IMR-90 (cell line): ENCODE measurements around the gene GGPS1. TPM values are rescaled to one million over a fixed set of nuclear protein-coding genes. Genes with fewer than 3 reads are reported as not detected.

Source experiments
- ATAC-seq: fragments of 200-7000 bp; cut with Tn5 transposase; 2 replicates; pipeline ENCODE4 v1.9.1; 2020; ENCODE audit warnings: low read depth, mild to moderate bottlenecking, moderate library complexity
- BruUV-seq: library from RNA; stranded (reverse); fragments of 400-500 nt; replicated peaks from 2 replicates; lab custom pipeline; 2021; lab: Mats Ljungman, UMichigan
- CTCF ChIA-PET: fragments of 300-600 bp; formaldehyde crosslinking; extraction: SDS; loops from one replicate; lab custom pipeline; 2021; ENCODE audit warnings: antibody characterized with exemption; lab: Yijun Ruan, JAX
- POLR2A ChIA-PET: fragments of 300-600 bp; sonication (Branson Sonifier 250); formaldehyde crosslinking; loops from one replicate; lab custom pipeline; 2022; ENCODE audit warnings: antibody characterized with exemption; ENCODE audit not compliant: unreplicated experiment; lab: Charles Lee
- DNase-seq: peaks from one replicate; pipeline ENCODE4 v3.0.0; 2013
- H2AFZ ChIP-seq: replicated peaks from 2 replicates; pipeline ENCODE3; 2013; ENCODE audit warnings: low read length, mild to moderate bottlenecking; ENCODE audit not compliant: poor library complexity
- H2AK5ac ChIP-seq: 2 replicates; pipeline ENCODE4 v1.6.1; 2013; ENCODE audit warnings: low read depth, low read length, inconsistent platforms
- H2AK9ac ChIP-seq: replicated peaks from 2 replicates; pipeline ENCODE3; 2013; ENCODE audit warnings: mild to moderate bottlenecking, low read depth, low read length, moderate library complexity; ENCODE audit not compliant: poor library complexity
- H2BK120ac ChIP-seq: 2 replicates; pipeline ENCODE4 v1.6.1; 2013; ENCODE audit warnings: low read depth, low read length, inconsistent platforms
- H2BK15ac ChIP-seq: 3 replicates; pipeline ENCODE4 v1.6.1; 2013; ENCODE audit warnings: low read depth, low read length, inconsistent platforms
- H2BK20ac ChIP-seq: 2 replicates; pipeline ENCODE4 v1.6.1; 2013; ENCODE audit warnings: low read depth, mild to moderate bottlenecking, inconsistent platforms, low read length, moderate library complexity
- H2BK5ac ChIP-seq: 2 replicates; pipeline ENCODE4 v1.6.1; 2013; ENCODE audit warnings: mild to moderate bottlenecking, low read depth, low read length, inconsistent platforms; ENCODE audit not compliant: poor library complexity, severe bottlenecking
- H3K14ac ChIP-seq: replicated peaks from 2 replicates; pipeline ENCODE4 v1.6.1; 2013; ENCODE audit warnings: low read depth, low read length, inconsistent platforms
- H3K18ac ChIP-seq: 2 replicates; pipeline ENCODE4 v1.6.1; 2013; ENCODE audit warnings: low read depth, low read length, control low read depth
- H3K23ac ChIP-seq: 2 replicates; pipeline ENCODE4 v1.6.1; 2013; ENCODE audit warnings: low read depth, low read length, inconsistent platforms
- H3K27ac ChIP-seq: 2 replicates; pipeline ENCODE4 v1.5.1; 2013; ENCODE audit warnings: mild to moderate bottlenecking, control low read depth, low read length; ENCODE audit not compliant: insufficient read depth
- H3K27me3 ChIP-seq: 2 replicates; pipeline ENCODE4 v1.6.1; 2013; ENCODE audit warnings: low read length; ENCODE audit not compliant: control insufficient read depth, insufficient read depth
- H3K36me3 ChIP-seq: 2 replicates; pipeline ENCODE4 v1.6.1; 2013; ENCODE audit warnings: low read length, mixed read lengths; ENCODE audit not compliant: control insufficient read depth, insufficient read depth
- H3K4ac ChIP-seq: 2 replicates; pipeline ENCODE4 v1.6.1; 2013; ENCODE audit warnings: low read depth, low read length, inconsistent platforms
- H3K4me1 ChIP-seq: 2 replicates; pipeline ENCODE4 v1.6.1; 2013; ENCODE audit warnings: low read length, mixed read lengths; ENCODE audit not compliant: control insufficient read depth, insufficient read depth
- H3K4me2 ChIP-seq: 2 replicates; pipeline ENCODE4 v1.6.1; 2013; ENCODE audit warnings: low read depth, mild to moderate bottlenecking, control low read depth, low read length, moderate library complexity
- H3K4me3 ChIP-seq: 2 replicates; pipeline ENCODE4 v1.5.1; 2013; ENCODE audit warnings: low read depth, mild to moderate bottlenecking, control low read depth, low read length, moderate library complexity; ENCODE audit not compliant: insufficient read depth
- H3K56ac ChIP-seq: 2 replicates; pipeline ENCODE4 v1.6.1; 2013; ENCODE audit warnings: low read length, inconsistent platforms; ENCODE audit not compliant: insufficient read depth; ENCODE audit errors: extremely low read depth
- H3K79me1 ChIP-seq, 2 experiments: 2 replicates each; pipeline ENCODE4 v1.6.1; 2013; ENCODE audit warnings: low read length in 2 of 2, inconsistent platforms in 1 of 2, low read depth in 1 of 2
- H3K9ac ChIP-seq: 2 replicates; pipeline ENCODE4 v1.6.1; 2013; ENCODE audit warnings: low read depth, low read length, control low read depth
- H3K9me1 ChIP-seq: 2 replicates; pipeline ENCODE4 v1.6.1; 2013; ENCODE audit warnings: low read length, inconsistent platforms; ENCODE audit not compliant: insufficient read depth
- H3K9me3 ChIP-seq: 2 replicates; pipeline ENCODE4 v1.6.1; 2013; ENCODE audit warnings: low read length; ENCODE audit not compliant: control insufficient read depth, insufficient read depth
- H4K20me1 ChIP-seq: 2 replicates; pipeline ENCODE4 v1.6.1; 2013; ENCODE audit warnings: low read length, inconsistent platforms; ENCODE audit not compliant: insufficient read depth
- H4K5ac ChIP-seq: 2 replicates; pipeline ENCODE4 v1.6.1; 2013; ENCODE audit warnings: mild to moderate bottlenecking, low read depth, low read length, control low read depth
- H4K8ac ChIP-seq, 2 experiments: 2 replicates each; pipeline ENCODE4 v1.6.1; 2013; ENCODE audit warnings: low read depth in 2 of 2, low read length in 2 of 2, control low read depth in 1 of 2, inconsistent platforms in 1 of 2
- H4K91ac ChIP-seq: 2 replicates; pipeline ENCODE4 v1.6.1; 2013; ENCODE audit warnings: low read depth, low read length, inconsistent platforms; ENCODE audit not compliant: insufficient read depth
- BHLHE40 ChIP-seq: fragments of 150-350 bp; IDR thresholded peaks from 2 replicates; pipeline ENCODE4 v1.6.1; 2016; ENCODE audit warnings: mild to moderate bottlenecking, low read depth, low read length
- CEBPB ChIP-seq: IDR thresholded peaks from 2 replicates; pipeline ENCODE4 v1.6.1; 2012; ENCODE audit warnings: low read depth, low read length, improper control_type of control experiment
- CHD1 ChIP-seq: IDR thresholded peaks from 2 replicates; pipeline ENCODE4 v1.6.1; 2012; ENCODE audit warnings: low read depth, low read length, improper control_type of control experiment
- FOS ChIP-seq: fragments of 150-350 bp; IDR thresholded peaks from 2 replicates; pipeline ENCODE4 v1.6.1; 2016; ENCODE audit warnings: low read depth, low read length
- MAFK ChIP-seq: IDR thresholded peaks from 2 replicates; pipeline ENCODE4 v1.6.1; 2012; ENCODE audit warnings: low read depth, low read length, improper control_type of control experiment
- MAZ ChIP-seq: IDR thresholded peaks from 2 replicates; pipeline ENCODE4 v1.6.1; 2012; ENCODE audit warnings: low read depth, mild to moderate bottlenecking, low read length, improper control_type of control experiment, moderate library complexity, borderline replicate concordance
- MXI1 ChIP-seq: IDR thresholded peaks from 2 replicates; pipeline ENCODE4 v1.6.1; 2012; ENCODE audit warnings: low read depth, mild to moderate bottlenecking, low read length, moderate library complexity, borderline replicate concordance
- NFE2L2 ChIP-seq: fragments of 150-350 bp; IDR thresholded peaks from 2 replicates; pipeline ENCODE4 v1.6.1; 2016; ENCODE audit warnings: low read depth, mild to moderate bottlenecking, low read length
- POLR2A ChIP-seq: IDR thresholded peaks from 2 replicates; pipeline ENCODE4 v1.6.1; 2012; ENCODE audit warnings: mild to moderate bottlenecking, low read depth, low read length
- RAD21 ChIP-seq: IDR thresholded peaks from 2 replicates; pipeline ENCODE4 v1.6.1; 2012; ENCODE audit warnings: low read length, improper control_type of control experiment
- RCOR1 ChIP-seq: IDR thresholded peaks from 2 replicates; pipeline ENCODE4 v1.6.1; 2012; ENCODE audit warnings: mild to moderate bottlenecking, low read length, improper control_type of control experiment; ENCODE audit not compliant: insufficient replicate concordance
- RFX5 ChIP-seq: IDR thresholded peaks from 2 replicates; pipeline ENCODE4 v1.8.0; 2012; ENCODE audit warnings: low read depth, mild to moderate bottlenecking, low read length, moderate library complexity
- SMC3 ChIP-seq: fragments of 150-350 bp; IDR thresholded peaks from 2 replicates; pipeline ENCODE4 v1.6.1; 2016; ENCODE audit warnings: low read depth, mild to moderate bottlenecking, antibody characterized with exemption, low read length, moderate library complexity
- WGBS, 2 experiments: methylation state at CpG; one replicate each; pipeline versions ENCODE4 v1.1.5 to v1.1.7; 2013; ENCODE audit warnings: missing lambda C conversion rate in 2 of 2; ENCODE audit not compliant: insufficient read length in 1 of 2; ENCODE audit errors: extremely low coverage in 2 of 2; 5-methylcytosine and 5-hydroxymethylcytosine counted together
- dilution Hi-C: fragments of 300-500 bp; cut with HindIII; formaldehyde crosslinking; loops from one replicate; pipeline ENCODE4 v1.14.3; 2018; ENCODE audit warnings: low sequenced_read_pairs; ENCODE audit not compliant: unreplicated experiment
- in situ Hi-C: fragments of 300-500 bp; cut with MboI; formaldehyde crosslinking; loops from 3 replicates; pipeline ENCODE4 v1.14.3; 2019; ENCODE audit warnings: low sequenced_read_pairs, inconsistent platforms, mixed read lengths
- intact Hi-C: fragments of 100-400 bp; cut with micrococcal nuclease; formaldehyde crosslinking; loops from 2 replicates; pipeline ENCODE4 v1.10.0; 2022
- polyA plus RNA-seq, 3 experiments: library from polyadenylated mRNA; depleted of rRNA; stranded (reverse); fragments of >200 nt; gene quantifications; 2 replicates each; pipeline ENCODE4 v1.2.3, GENCODE V29; 2012; ENCODE audit warnings: low replicate concordance in 1 of 3
- total RNA-seq: library from RNA; depleted of rRNA; stranded (reverse); fragments of >200 nt; gene quantifications from 2 replicates; pipeline ENCODE4 v1.2.3, GENCODE V29; 2012
- TF ChIP-seq, protein P1 (sequence below): conservative IDR thresholded peaks from 2 replicates; pipeline ENCODE4 v1.5.1; 2012; ENCODE audit warnings: mild to moderate bottlenecking, low read depth, low read length, improper control_type of control experiment
- TF ChIP-seq, protein P2 (sequence below): fragments of 150-350 bp; IDR thresholded peaks from 2 replicates; pipeline ENCODE4 v1.6.1; 2016; ENCODE audit warnings: low read depth, mild to moderate bottlenecking, low read length, moderate library complexity, borderline replicate concordance
- TF ChIP-seq, protein P3 (sequence below): fragments of 150-350 bp; IDR thresholded peaks from 2 replicates; pipeline ENCODE4 v1.6.1; 2017; ENCODE audit warnings: mild to moderate bottlenecking, antibody characterized with exemption, low read length, low read depth

GGPS1 gene
- total and polyA plus RNA-seq, 2 of the 4 experiments (the other 2 are of a cell fraction): 16.4 to 21.5 TPM

DNA sequence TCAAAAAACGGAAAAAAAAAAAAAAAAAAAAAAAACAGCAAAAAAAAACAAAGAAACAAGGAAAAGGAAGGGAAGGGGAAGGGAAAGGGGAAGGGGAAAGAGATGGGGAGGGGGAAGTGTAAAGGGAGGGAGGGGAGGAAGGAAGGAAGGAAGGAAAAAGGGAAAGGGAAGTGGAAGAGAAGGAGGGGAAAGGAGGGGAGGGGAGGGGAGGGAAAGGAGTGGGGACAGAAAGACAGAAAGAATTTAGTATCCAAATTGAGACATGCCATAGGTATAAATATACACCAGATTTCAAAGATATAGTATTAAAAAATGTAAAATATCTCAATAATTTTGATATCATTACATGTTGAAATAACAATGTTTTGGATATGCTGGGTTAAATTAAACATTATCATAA is 26.2 kb upstream of the GGPS1 start:
- H3K4ac ChIP-seq: no peak overlapping the region
- H3K79me1 ChIP-seq: peaks cover 8 to 65% of the 10 kb centered on the region in 2 experiments
- H3K4me2 ChIP-seq: no peak overlapping the region
- WGBS, 2 experiments: no CpG with 5 or more reads among the region's 1 CpG
- H3K9me3 ChIP-seq: no peaks in the 10 kb centered on the region
- no peak overlapping the region for H4K5ac ChIP-seq
- no peak overlapping the region for H2BK120ac ChIP-seq
- no peak for DNase-seq
- H2AFZ ChIP-seq: no peak overlapping the region
- H4K20me1 ChIP-seq: peaks cover 87% of the 10 kb centered on the region
- H3K14ac ChIP-seq: no peak overlapping the region
- CTCF ChIA-PET: no interaction called here
- dilution Hi-C loops: no loop called here
- H3K36me3 ChIP-seq: 0 out of 2 replicates have a peak, but pooled peaks cover 1% of the 10 kb centered on the region
- no peak overlapping the region for H2BK15ac ChIP-seq
- H3K23ac ChIP-seq: no peak overlapping the region
- peaks cover 6% of the 10 kb centered on the region for H3K9me1 ChIP-seq
- ATAC-seq: no peak
- no TSS peak for BruUV-seq
- H3K9ac ChIP-seq: no peak overlapping the region
- intact Hi-C loops: no loop called here
- H2AK9ac ChIP-seq: no peak overlapping the region
- H4K91ac ChIP-seq: no peak overlapping the region
- no peaks in the 10 kb centered on the region for H3K27me3 ChIP-seq
- in situ Hi-C loops: no loop called here
- no peak overlapping the region for H3K18ac ChIP-seq
- H3K56ac ChIP-seq: no peak overlapping the region
- TF ChIP-seq SMC3: no peak
- no peak for TF ChIP-seq MAFK
- no peak for TF ChIP-seq MAZ
- no peak for TF ChIP-seq CEBPB
- no peak for TF ChIP-seq FOS
- TF ChIP-seq RAD21: no peak
- no peak for TF ChIP-seq CHD1
- TF ChIP-seq RFX5: no peak
- no peak for TF ChIP-seq POLR2A
- TF ChIP-seq NFE2L2: no peak
- no peak for TF ChIP-seq MXI1
- no peak for TF ChIP-seq RCOR1
- TF ChIP-seq, protein P1, sequence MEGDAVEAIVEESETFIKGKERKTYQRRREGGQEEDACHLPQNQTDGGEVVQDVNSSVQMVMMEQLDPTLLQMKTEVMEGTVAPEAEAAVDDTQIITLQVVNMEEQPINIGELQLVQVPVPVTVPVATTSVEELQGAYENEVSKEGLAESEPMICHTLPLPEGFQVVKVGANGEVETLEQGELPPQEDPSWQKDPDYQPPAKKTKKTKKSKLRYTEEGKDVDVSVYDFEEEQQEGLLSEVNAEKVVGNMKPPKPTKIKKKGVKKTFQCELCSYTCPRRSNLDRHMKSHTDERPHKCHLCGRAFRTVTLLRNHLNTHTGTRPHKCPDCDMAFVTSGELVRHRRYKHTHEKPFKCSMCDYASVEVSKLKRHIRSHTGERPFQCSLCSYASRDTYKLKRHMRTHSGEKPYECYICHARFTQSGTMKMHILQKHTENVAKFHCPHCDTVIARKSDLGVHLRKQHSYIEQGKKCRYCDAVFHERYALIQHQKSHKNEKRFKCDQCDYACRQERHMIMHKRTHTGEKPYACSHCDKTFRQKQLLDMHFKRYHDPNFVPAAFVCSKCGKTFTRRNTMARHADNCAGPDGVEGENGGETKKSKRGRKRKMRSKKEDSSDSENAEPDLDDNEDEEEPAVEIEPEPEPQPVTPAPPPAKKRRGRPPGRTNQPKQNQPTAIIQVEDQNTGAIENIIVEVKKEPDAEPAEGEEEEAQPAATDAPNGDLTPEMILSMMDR: no peak
- TF ChIP-seq, protein P2, sequence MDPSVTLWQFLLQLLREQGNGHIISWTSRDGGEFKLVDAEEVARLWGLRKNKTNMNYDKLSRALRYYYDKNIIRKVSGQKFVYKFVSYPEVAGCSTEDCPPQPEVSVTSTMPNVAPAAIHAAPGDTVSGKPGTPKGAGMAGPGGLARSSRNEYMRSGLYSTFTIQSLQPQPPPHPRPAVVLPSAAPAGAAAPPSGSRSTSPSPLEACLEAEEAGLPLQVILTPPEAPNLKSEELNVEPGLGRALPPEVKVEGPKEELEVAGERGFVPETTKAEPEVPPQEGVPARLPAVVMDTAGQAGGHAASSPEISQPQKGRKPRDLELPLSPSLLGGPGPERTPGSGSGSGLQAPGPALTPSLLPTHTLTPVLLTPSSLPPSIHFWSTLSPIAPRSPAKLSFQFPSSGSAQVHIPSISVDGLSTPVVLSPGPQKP: no peak
- TF ChIP-seq, protein P3, sequence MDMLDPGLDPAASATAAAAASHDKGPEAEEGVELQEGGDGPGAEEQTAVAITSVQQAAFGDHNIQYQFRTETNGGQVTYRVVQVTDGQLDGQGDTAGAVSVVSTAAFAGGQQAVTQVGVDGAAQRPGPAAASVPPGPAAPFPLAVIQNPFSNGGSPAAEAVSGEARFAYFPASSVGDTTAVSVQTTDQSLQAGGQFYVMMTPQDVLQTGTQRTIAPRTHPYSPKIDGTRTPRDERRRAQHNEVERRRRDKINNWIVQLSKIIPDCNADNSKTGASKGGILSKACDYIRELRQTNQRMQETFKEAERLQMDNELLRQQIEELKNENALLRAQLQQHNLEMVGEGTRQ: no peak
- no peak for TF ChIP-seq BHLHE40
- H2BK20ac ChIP-seq: no peak overlapping the region
- H3K27ac ChIP-seq: no peak overlapping the region
- peaks cover 12% of the 10 kb centered on the region for H3K4me1 ChIP-seq
- POLR2A ChIA-PET: no interaction called here
- no peak overlapping the region for H4K8ac ChIP-seq
- H2AK5ac ChIP-seq: no peak overlapping the region
- H3K4me3 ChIP-seq: no peak overlapping the region
- no peak overlapping the region for H2BK5ac ChIP-seq
